Neural progenitor cell (in vitro differentiated cells): ENCODE measurements around the gene SREBF1.
"Not testable (repeated sequence)": the region's sequence is repeated elsewhere in the genome, so short reads cannot be mapped to it uniquely, and the experiment has no call there.

Experiments
- CTCF ChIP-seq: fragments of 200-600 bp; sonication (generic); IDR thresholded peaks from 2 replicates; pipeline ENCODE4 v1.5.1; 2017; ENCODE audit warnings: antibody characterized with exemption, mild to moderate bottlenecking
- EZH2 ChIP-seq: fragments of 200-600 bp; sonication (generic); IDR thresholded peaks from 2 replicates; pipeline ENCODE4 v1.6.1; 2017; ENCODE audit warnings: antibody characterized with exemption, mild to moderate bottlenecking, moderate library complexity
- EZH2phosphoT487 ChIP-seq: fragments of 200-600 bp; sonication (generic); IDR thresholded peaks from 2 replicates; pipeline ENCODE4 v1.6.1; 2017; ENCODE audit warnings: antibody characterized with exemption

GRCh38 chr17:17808200-17808599 is 28.6 kb downstream of the SREBF1 start:
- TF ChIP-seq CTCF, EZH2, EZH2phosphoT487: not testable (repeated sequence)
